GM12801 (cell line): ENCODE data around the gene JUP.

Experiments
- TF ChIP-seq, protein P1 (sequence below): IDR thresholded peaks from one replicate; pipeline ENCODE4 v1.5.1; 2011; ENCODE audit warnings: control low read depth; ENCODE audit not compliant: insufficient read length; ENCODE audit errors: extremely low read depth

JUP gene

DNA sequence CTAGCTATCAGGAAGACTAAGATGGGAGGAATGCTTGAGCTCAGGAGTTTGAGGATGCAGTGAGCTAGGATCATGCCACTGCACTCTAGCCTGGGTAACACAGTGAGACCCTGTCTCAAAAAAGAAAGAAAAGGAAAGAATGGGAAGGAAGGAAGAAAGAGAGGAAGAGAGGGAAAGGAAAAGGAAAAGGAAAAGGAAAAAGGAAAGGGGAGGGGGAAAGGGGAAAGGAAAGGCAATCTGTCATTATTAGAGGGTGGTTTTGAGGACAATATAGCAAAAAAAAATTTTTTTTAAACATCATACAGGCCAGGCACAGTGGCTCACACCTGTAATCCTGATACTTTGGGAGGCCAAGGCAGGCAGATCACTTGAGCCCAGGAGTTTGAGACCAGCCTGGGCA, 20.4 kb downstream of the JUP start:
- TF ChIP-seq, protein P1, sequence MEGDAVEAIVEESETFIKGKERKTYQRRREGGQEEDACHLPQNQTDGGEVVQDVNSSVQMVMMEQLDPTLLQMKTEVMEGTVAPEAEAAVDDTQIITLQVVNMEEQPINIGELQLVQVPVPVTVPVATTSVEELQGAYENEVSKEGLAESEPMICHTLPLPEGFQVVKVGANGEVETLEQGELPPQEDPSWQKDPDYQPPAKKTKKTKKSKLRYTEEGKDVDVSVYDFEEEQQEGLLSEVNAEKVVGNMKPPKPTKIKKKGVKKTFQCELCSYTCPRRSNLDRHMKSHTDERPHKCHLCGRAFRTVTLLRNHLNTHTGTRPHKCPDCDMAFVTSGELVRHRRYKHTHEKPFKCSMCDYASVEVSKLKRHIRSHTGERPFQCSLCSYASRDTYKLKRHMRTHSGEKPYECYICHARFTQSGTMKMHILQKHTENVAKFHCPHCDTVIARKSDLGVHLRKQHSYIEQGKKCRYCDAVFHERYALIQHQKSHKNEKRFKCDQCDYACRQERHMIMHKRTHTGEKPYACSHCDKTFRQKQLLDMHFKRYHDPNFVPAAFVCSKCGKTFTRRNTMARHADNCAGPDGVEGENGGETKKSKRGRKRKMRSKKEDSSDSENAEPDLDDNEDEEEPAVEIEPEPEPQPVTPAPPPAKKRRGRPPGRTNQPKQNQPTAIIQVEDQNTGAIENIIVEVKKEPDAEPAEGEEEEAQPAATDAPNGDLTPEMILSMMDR: no peak

DNA sequence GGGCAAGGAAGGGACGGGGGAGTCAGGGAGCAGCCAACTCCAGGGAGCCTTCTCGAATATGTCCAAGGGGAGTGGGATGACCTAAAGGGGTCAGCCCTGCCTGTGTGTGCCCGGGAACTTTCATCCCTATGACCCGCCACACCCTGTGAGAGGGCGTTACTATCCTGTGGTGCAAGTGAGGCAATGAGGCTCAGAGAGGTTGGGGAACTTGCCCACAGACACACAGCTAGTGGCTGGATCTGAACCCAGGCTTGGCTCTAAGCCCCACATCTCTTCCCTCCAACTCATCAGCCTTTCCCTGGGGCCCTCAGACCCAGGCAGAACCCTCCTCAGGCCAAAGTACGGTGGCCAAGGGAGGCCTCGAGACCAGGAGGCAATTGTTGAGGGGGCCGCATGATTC, 23.2 kb downstream of the JUP start:
- TF ChIP-seq, protein P1: no peak

DNA sequence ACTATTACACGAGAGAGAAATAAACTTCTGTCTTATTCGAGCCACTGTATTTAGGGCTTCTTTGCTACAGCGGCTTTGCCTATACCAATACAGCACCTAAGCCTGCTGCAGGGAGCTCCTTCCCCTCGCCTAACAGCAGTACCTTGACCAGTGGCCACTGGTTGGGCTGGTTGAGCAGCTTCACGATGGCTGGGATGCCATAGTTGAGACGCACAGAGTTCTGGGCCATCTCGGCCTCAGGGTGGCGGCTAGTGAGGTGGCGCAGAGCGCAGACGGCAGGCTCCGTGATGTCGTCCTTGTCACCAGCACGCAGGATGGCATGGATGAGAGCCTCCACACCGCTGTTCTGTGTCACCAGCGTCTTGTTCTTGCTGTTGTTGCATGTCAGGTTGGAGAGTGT, 23.7 kb downstream of the JUP start:
- TF ChIP-seq, protein P1: no peak

DNA sequence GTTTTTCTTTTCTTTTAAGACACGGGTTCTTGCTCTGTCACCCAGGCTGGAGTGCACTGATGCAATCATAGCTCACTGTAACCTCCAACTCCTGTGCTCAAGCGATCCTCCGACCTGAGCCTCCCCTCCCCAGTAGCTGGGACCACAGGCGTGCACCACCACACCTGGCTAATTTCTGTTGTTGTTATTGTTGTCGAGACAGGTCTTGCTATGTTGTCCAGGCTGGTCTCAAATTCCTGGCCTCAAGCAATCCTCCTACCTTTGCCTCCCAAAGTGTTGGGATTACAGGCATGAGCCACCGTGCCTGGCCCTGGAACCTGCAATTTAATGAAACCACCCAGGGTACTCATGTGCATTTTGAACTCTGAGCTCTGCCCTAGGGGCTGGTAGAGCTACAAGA, 24.1 kb downstream of the JUP start:
- TF ChIP-seq, protein P1: no peak

DNA sequence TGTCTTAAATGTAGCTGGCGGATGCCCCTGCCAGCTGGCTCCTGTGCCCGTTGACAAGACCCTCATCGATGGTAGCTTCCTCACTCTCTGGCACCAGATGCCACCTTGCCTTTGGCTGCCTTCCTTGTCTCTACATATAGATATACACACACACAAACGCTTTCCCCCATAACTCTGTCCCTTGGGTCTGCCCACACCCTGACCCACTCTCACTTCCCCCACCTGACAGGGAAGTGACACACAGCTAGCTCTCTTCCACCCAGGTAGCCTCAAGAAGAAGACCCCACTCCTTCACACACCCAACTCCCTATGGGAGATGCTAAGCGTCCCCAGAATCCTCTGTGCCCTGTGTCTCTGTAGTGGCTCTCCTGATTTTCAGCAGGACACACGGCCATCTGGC, 25.6 kb downstream of the JUP start:
- TF ChIP-seq, protein P1: no peak

GRCh38 chr17:41758601-41759000, 27.9 kb downstream of the JUP start:
- TF ChIP-seq, protein P1: no peak

- TF ChIP-seq, protein P1: no peak
Observed at GRCh38 chr17:41754066-41754465, 32.4 kb downstream of the JUP start.

- TF ChIP-seq, protein P1: no peak
Observed at GRCh38 chr17:41751288-41751687, 35.2 kb downstream of the JUP start.
